ENCODE measurements around the gene RAD51B.

DNA sequence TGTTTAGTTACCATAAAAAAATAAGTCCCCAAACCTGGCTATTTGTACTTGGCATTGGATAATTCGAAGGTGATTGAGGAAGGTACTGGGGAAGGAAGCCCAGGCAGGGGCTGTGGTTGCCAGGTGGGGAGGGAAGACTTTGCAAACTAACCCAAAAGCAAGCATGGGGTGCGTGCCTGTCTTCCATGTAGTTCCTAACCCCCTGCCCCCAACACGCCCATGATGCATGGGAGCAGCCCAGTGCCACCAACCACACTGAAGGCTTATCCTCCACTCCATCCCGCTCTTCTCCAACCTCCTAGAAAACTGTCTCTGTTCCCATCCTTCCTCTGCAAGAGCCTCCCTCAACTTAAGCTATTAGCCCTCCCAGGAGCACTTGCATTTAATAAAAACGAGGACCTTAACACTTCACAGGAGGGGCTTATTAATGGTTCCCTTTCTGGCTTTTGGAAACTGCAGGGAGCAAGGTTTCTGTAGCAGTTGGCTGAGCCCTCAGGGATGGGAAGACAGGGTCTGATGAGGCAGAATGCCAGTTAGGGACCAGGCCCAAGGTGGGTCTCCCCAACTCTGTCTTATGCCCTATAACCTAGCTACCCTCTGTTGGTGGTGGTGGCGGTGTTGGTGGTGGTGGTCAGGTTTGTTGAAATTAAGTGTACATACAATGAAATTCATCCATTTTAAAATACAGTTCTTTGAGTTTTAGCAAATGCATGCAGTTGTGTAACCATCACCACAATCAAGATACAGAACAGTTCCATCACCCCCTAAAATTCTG is 877.3 kb downstream of the RAD51B start:
- TF ChIP-seq EZH2 (IDR thresholded peaks at IDR 0.05; ENCODE audit: low read length, missing control alignments) (no peak), CTCF (conservative IDR thresholded peaks at IDR 0.05 in 1 of 2, IDR thresholded peaks at IDR 0.05 in 1 of 2; ENCODE audit: low read depth in 1 of 2, low read length in 2 of 2) (no peak)
